Activated CD8-positive, alpha-beta T cell treated with anti-CD3 and anti-CD28 coated beads, Interleukin-2, amount 10 ng/mL, durations not matched to agents 7 days and 5 days (primary cell): ENCODE measurements around the gene TMEM44. TPM values are rescaled to one million over a fixed set of nuclear protein-coding genes. Genes with fewer than 3 reads are reported as not detected.

Source experiments
- ATAC-seq: fragments of 150-1000 bp; cut with Tn5 transposase; one replicate; pipeline ENCODE4 v1.10.0; 2021; ENCODE audit warnings: moderate library complexity
- CTCF ChIA-PET: fragments of 350-600 bp; sonication (Branson Sonifier 250); formaldehyde crosslinking; loops from one replicate; lab custom pipeline; 2021; ENCODE audit warnings: antibody characterized with exemption; lab: Charles Lee
- POLR2A ChIA-PET: fragments of 350-600 bp; sonication (Branson Sonifier 250); formaldehyde crosslinking; loops from one replicate; lab custom pipeline; 2021; ENCODE audit warnings: antibody characterized with exemption; lab: Charles Lee
- DNase-seq: peaks from one replicate; pipeline ENCODE4 v3.0.0-alpha.2; 2020
- H3K27ac Mint-ChIP-seq: one replicate; pipeline ENCODE4 v1.8.0; 2021; ENCODE audit warnings: mild to moderate bottlenecking, mixed read lengths
- H3K27me3 Mint-ChIP-seq: one replicate; pipeline ENCODE4 v1.8.0; 2021; ENCODE audit warnings: low read depth, mixed read lengths
- H3K36me3 Mint-ChIP-seq: one replicate; pipeline ENCODE4 v1.8.0; 2021; ENCODE audit warnings: low read depth, mixed read lengths
- H3K4me1 Mint-ChIP-seq: one replicate; pipeline ENCODE4 v1.8.0; 2021; ENCODE audit warnings: low read depth, mixed read lengths
- H3K4me3 Mint-ChIP-seq: one replicate; pipeline ENCODE4 v1.8.0; 2021; ENCODE audit warnings: mild to moderate bottlenecking, mixed read lengths
- H3K9me3 Mint-ChIP-seq: one replicate; pipeline ENCODE4 v1.8.0; 2022; ENCODE audit warnings: mixed read lengths; ENCODE audit not compliant: insufficient read depth
- total RNA-seq, 2 experiments: library from RNA; stranded (reverse); gene quantifications; one replicate each; pipeline ENCODE4 v1.2.3, GENCODE V29; 2021

The TMEM44 gene
- 1 to 10 TPM; 9.1 to 9.9 TPM for total RNA-seq

DNA sequence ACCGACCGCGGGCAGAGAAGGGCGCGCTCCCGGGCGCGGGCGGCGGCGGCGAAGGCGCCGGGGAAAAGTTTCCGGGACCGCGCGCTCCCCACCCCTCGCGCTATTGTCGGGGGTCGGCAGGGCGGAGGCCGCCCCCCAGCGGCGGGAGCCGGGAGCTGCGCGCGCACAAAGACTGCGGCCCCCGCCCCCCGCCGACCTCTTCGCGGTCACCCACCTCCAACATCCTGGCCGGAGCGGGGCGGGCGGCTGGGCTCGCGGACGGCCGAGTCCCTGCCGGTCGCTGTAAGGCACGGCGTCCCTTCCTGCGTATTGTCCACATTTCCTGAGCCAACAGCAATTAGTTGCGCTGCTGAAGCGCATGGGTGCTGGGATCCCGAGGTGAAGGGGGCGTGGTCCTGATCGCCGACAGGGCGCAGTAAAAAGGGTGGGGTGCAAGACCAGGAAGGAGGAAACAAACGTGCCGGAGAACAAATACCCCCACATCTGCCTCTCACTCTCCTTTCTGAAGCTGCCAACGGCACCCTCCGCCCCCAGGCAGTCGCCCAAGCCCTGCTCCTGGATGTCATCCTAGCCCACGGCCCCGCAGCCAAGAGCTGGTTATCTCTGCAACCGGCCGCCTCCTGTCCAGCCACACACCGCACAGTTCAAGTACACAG lies at the start of gene TMEM44:
Gene TMEM44, minus strand, starts transcription at position 71 of the 656 bp plus-strand sequence. CDS start 204 bp downstream, outside the sequence.
- CTCF ChIA-PET, result interaction anchor here (0.6 to 1.5 kb wide), 16 partner anchors 9 to 807 kb away, joined by 3 to 10 read pairs (median 4); partner anchors contain the start of gene LSG1
- POLR2A ChIA-PET, result interaction anchor here (0.9 to 1.4 kb wide), 4 partner anchors 9 to 50 kb away, joined by 3 to 5 read pairs (median 4); partner anchors contain the start of gene LSG1
- Mint-ChIP-seq H3K4me3 (peak within 1 kb of the TSS; percentile 83), H3K36me3 (peaks cover 11% of the 10 kb centered on the region), H3K27me3 (no peaks in the 10 kb centered on the region), H3K4me1 (peaks cover 16% of the 10 kb centered on the region), H3K27ac (peak within 1 kb of the TSS; percentile 77), H3K9me3 (no peaks in the 10 kb centered on the region)
- ATAC-seq (peak; percentile 82), DNase-seq (peak; percentile 77)

DNA sequence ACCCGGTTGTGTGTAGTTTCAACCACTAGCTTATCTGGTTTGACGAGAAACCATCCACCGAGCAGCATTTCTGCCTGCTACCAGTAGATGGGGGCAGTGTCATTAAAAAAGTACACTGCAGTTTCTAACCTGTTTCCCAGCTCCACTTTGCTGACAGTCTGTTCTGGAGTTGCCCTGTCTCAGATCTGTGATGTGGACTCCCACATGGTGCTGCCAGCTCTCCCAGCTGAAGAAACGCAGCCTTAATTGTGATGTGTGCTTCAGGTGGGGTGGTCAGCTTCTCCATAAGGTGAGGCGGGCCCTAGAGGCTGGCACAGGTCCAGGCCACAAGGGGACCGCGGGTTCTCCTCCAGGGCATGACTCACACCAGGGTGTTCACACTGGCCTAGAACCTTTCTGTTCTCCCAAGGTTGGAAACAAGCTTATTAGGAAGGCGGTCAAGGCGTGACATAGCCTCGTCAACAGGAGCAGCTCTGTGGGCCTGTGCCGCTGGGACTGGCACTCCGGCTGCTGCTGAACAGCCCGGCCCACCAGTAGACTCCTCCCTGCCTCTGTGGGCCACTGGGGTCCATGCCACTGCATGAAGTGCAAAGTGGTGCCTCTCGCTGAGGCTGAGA lies 49.6 kb upstream of the TMEM44 start:
- H3K9me3 Mint-ChIP-seq, result no peaks in the 10 kb centered on the region
- POLR2A ChIA-PET, result interaction anchor here (0.6 to 1.6 kb wide), 4 partner anchors 11 to 578 kb away, joined by 3 to 7 read pairs (median 4); partner anchors contain the start of gene LSG1
- H3K4me3 Mint-ChIP-seq, result no peak overlapping the region
- no peaks in the 10 kb centered on the region for H3K36me3 Mint-ChIP-seq
- peak; percentile 57 for ATAC-seq
- no peak overlapping the region for H3K27ac Mint-ChIP-seq
- H3K27me3 Mint-ChIP-seq, result peaks cover 23% of the 10 kb centered on the region
- CTCF ChIA-PET, result interaction anchor here (0.6 to 11.8 kb wide), 65 partner anchors 8 to 868 kb away, joined by 3 to 226 read pairs (median 3); partner anchors contain the start of genes LSG1, TMEM44 and XXYLT1
- DNase-seq, result peak; percentile 81
- peaks cover 40% of the 10 kb centered on the region for H3K4me1 Mint-ChIP-seq

- no peak overlapping the region for H3K27ac Mint-ChIP-seq
- POLR2A ChIA-PET, result interaction anchor here (1.0 to 1.6 kb wide), 3 partner anchors 10 to 579 kb away, joined by 4 to 7 read pairs (median 5); partner anchors contain the start of gene LSG1
- no peak overlapping the region for H3K4me3 Mint-ChIP-seq
These were observed 49.0 kb upstream of the TMEM44 start for GRCh38 chr3:194682189-194682693.

DNA sequence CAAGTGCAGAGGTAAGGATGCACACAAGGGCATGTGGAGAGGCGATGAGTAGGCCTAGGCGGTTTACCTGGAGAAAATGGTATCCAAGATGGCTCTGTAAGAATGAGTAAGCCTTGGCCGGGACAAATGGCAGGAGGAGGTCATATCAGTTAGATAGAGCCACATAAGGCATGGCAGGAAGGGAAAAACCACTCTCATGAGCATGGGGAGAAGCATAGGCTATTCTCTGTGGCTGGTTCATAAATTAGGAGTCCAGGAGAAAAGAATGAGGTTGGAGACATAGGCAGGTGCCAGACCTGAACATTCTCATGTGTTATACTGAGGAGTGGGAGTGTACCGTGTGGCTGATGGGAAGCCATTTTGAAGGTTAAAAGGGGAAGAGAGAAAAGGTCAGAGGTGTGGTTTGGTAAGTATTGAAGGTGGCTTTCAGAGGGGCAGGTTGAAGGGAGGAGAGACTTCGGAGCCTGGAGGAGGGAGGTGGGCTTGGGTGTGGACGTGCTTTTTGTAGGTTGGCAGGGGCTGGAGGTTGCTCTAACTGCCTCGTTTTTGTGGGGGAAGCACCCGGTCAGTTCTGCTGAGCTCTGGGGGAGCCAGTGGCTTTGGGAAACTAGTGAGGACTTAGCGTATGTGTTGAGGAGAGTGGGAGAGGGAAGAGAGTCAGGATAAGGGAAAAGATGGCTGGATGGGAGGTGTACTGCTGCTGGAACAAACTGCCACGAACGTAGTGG lies 47.8 kb upstream of the TMEM44 start:
- no peak for ATAC-seq
- peaks cover 18% of the 10 kb centered on the region for H3K27me3 Mint-ChIP-seq
- H3K4me1 Mint-ChIP-seq, result peaks cover 30% of the 10 kb centered on the region
- ChIA-PET CTCF (interaction anchor here (5.0 to 11.8 kb wide), 2 partner anchors 8 to 425 kb away, joined by 79 to 226 read pairs; partner anchors contain the start of gene LSG1), POLR2A (no interaction called here)
- no peak overlapping the region for H3K4me3 Mint-ChIP-seq
- H3K27ac Mint-ChIP-seq, result no peak overlapping the region
- DNase-seq, result no peak
- no peaks in the 10 kb centered on the region for H3K9me3 Mint-ChIP-seq
- no peaks in the 10 kb centered on the region for H3K36me3 Mint-ChIP-seq

More at GRCh38 chr3:194682189-194682693, 49.0 kb upstream of the TMEM44 start:
- no peak for DNase-seq
- Mint-ChIP-seq H3K36me3 (no peaks in the 10 kb centered on the region), H3K27me3 (peaks cover 23% of the 10 kb centered on the region), H3K9me3 (no peaks in the 10 kb centered on the region), H3K4me1 (peaks cover 38% of the 10 kb centered on the region)
- CTCF ChIA-PET, result interaction anchor here (0.6 to 11.8 kb wide), 64 partner anchors 9 to 868 kb away, joined by 3 to 226 read pairs (median 4); partner anchors contain the start of genes LSG1 and XXYLT1
- no peak for ATAC-seq

- ATAC-seq (no peak), DNase-seq (no peak)
- ChIA-PET CTCF (interaction anchor here (2.2 to 9.7 kb wide), 2 partner anchors 10 to 594 kb away, joined by 8 to 226 read pairs; partner anchors contain the start of genes FAM43A and XXYLT1), POLR2A (no interaction called here)
- Mint-ChIP-seq H3K27me3 (peaks cover 7% of the 10 kb centered on the region), H3K4me3 (no peak overlapping the region), H3K36me3 (no peaks in the 10 kb centered on the region), H3K27ac (no peak overlapping the region), H3K9me3 (no peaks in the 10 kb centered on the region), H3K4me1 (peaks cover 13% of the 10 kb centered on the region)
These were observed 43.3 kb upstream of the TMEM44 start for GRCh38 chr3:194676471-194676870.

DNA sequence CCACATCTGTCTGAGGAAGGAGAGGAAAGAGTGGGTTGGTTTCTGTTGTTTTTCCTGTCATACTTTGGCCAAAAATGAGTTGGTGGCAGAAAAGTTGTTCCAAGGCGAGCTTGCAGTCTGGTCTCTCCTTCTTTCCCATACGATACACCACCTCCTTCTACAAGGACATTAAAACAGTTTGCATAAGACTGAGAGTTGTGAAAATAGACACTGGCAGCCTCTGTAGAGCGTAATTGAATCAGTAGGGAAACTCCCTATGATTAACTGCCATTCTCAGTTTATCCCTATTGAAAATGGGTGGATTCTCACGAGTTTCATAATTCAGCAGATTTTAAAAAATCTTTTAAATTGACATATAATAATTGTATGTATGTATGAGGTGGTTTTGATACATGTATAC lies 42.5 kb upstream of the TMEM44 start:
- ChIA-PET CTCF (interaction anchor here (0.7 to 9.7 kb wide), 4 partner anchors 11 to 595 kb away, joined by 3 to 226 read pairs (median 6); partner anchors contain the start of genes FAM43A and XXYLT1), POLR2A (interaction anchor here (0.7 to 1.1 kb wide), 2 partner anchors 11 to 12 kb away, joined by 4 read pairs; no protein-coding TSS in a partner anchor)
- no peak overlapping the region for H3K4me3 Mint-ChIP-seq
- H3K4me1 Mint-ChIP-seq, result peaks cover 17% of the 10 kb centered on the region
- no peaks in the 10 kb centered on the region for H3K36me3 Mint-ChIP-seq
- ATAC-seq (no peak), DNase-seq (no peak)
- H3K9me3 Mint-ChIP-seq, result no peaks in the 10 kb centered on the region
- H3K27ac Mint-ChIP-seq, result no peak overlapping the region
- H3K27me3 Mint-ChIP-seq, result peaks cover 2% of the 10 kb centered on the region

DNA sequence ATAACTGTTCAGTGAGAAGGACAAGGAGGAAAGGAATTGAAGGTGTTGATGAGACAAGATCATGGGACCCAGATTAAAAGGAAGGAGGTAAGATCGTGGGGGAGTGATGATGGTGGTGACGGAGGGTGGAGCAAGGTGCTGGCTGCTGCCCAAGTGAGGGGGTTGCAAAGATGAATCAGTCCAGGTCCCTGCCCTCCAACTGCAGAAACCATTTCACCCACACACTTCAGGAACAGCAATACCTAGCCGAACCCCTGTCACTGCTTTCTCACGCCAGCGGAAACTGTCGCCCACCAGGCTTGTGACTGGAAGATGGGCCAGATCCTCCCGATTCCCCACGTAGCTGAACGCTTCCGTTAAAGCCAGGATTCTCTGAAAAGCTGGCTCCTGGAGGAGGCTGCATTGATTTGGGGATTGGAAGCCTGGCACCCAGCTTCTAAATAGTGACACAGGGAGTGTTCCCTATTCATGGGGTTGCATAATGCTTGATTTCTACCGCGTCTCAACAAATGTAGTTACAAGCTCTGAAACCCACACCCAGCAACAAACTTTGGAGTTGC lies 41.9 kb upstream of the TMEM44 start:
- Mint-ChIP-seq H3K4me3 (no peak overlapping the region), H3K27me3 (peaks cover 2% of the 10 kb centered on the region), H3K9me3 (no peaks in the 10 kb centered on the region), H3K4me1 (peaks cover 19% of the 10 kb centered on the region), H3K36me3 (no peaks in the 10 kb centered on the region), H3K27ac (no peak overlapping the region)
- ChIA-PET POLR2A (interaction anchor here (0.7 to 1.1 kb wide), 2 partner anchors 11 to 13 kb away, joined by 4 read pairs; no protein-coding TSS in a partner anchor), CTCF (interaction anchor here (0.7 to 9.7 kb wide), 4 partner anchors 11 to 596 kb away, joined by 3 to 226 read pairs (median 6); partner anchors contain the start of genes FAM43A and XXYLT1)
- DNase-seq (no peak), ATAC-seq (no peak)

- DNase-seq, result no peak
- Mint-ChIP-seq H3K27me3 (peaks cover 2% of the 10 kb centered on the region), H3K36me3 (peaks cover 4% of the 10 kb centered on the region), H3K4me1 (peaks cover 23% of the 10 kb centered on the region), H3K9me3 (no peaks in the 10 kb centered on the region), H3K27ac (no peak overlapping the region), H3K4me3 (no peak overlapping the region)
- CTCF ChIA-PET, result interaction anchor here (1.2 to 9.7 kb wide), 5 partner anchors 12 to 597 kb away, joined by 4 to 226 read pairs (median 21); partner anchors contain the start of genes FAM43A and XXYLT1
- POLR2A ChIA-PET, result no interaction called here
- ATAC-seq, result no peak
These were observed 40.5 kb upstream of the TMEM44 start for GRCh38 chr3:194673761-194674160.

DNA sequence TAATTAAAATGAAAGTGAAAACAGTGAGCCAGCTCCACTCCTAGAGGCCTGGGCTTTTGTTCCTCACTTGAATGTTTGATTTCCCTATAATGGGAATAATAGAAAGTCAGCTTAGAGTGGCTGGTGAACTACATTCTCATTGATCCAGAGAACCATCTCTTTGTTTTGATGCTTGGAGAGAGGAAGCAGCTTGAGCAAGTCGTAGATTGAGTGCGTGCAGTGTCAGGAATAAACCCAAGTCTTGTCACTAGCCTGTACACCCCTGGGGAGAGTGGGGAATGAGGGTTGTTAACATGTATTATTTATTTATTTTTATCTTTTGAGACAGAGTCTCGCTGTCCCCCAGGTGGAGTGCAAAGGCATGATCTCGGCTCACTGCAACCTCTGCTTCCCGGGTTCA lies 39.7 kb upstream of the TMEM44 start:
- Mint-ChIP-seq H3K9me3 (no peaks in the 10 kb centered on the region), H3K36me3 (peaks cover 12% of the 10 kb centered on the region), H3K27me3 (peaks cover 2% of the 10 kb centered on the region), H3K4me1 (peaks cover 27% of the 10 kb centered on the region), H3K27ac (peak overlapping the region; percentile 74), H3K4me3 (peak overlapping the region; percentile 97)
- ATAC-seq (no peak), DNase-seq (no peak)
- ChIA-PET POLR2A (interaction anchor here (0.7 to 3.0 kb wide), 6 partner anchors 10 to 599 kb away, joined by 3 to 25 read pairs (median 6); partner anchors contain the start of gene FAM43A), CTCF (interaction anchor here (1.3 to 9.7 kb wide), 11 partner anchors 13 to 768 kb away, joined by 3 to 226 read pairs (median 18); partner anchors contain the start of genes FAM43A, TMEM44 and XXYLT1)
